PC-9 (cell line): ENCODE results near the gene MARCHF2.

Experiments
- EZH2 ChIP-seq: fragments of 200-600 bp; sonication (generic); IDR thresholded peaks from 2 replicates; pipeline ENCODE4 v1.8.0; 2017; ENCODE audit warnings: antibody characterized with exemption, low read depth
- TF ChIP-seq, protein P1 (sequence below): fragments of 200-600 bp; sonication (generic); conservative IDR thresholded peaks from 2 replicates; pipeline ENCODE4 v1.6.1; 2017; ENCODE audit warnings: mixed run types, antibody characterized with exemption, mild to moderate bottlenecking, moderate library complexity

DNA sequence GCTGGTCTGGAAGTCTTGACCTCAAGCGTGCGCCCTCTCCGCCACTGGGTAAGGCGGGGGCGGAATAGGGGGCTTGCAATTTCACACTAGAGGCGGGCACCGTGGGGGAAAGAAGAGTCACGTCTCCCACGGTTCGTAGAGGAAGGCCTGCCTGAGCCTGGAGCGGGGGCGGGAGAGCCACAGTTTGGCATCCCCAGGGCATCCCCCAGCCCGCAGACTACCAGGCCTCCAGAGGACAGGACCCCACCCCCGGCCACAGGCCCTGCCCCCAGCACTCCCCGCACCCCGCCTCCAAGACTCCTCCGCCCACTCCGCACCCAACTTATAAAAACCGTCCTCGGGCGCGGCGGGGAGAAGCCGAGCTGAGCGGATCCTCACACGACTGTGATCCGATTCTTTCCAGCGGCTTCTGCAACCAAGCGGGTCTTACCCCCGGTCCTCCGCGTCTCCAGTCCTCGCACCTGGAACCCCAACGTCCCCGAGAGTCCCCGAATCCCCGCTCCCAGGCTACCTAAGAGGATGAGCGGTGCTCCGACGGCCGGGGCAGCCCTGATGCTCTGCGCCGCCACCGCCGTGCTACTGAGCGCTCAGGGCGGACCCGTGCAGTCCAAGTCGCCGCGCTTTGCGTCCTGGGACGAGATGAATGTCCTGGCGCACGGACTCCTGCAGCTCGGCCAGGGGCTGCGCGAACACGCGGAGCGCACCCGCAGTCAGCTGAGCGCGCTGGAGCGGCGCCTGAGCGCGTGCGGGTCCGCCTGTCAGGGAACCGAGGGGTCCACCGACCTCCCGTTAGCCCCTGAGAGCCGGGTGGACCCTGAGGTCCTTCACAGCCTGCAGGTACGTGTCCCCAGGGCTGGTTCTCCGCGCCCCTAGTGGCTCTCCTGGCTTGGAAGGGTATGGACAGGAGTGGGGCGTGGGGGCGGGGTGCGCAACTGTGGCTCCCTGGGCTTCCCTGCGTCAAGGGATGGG, 49.0 kb upstream of the MARCHF2 start, which contains the start of gene ANGPTL4:
- TF ChIP-seq, protein P1, sequence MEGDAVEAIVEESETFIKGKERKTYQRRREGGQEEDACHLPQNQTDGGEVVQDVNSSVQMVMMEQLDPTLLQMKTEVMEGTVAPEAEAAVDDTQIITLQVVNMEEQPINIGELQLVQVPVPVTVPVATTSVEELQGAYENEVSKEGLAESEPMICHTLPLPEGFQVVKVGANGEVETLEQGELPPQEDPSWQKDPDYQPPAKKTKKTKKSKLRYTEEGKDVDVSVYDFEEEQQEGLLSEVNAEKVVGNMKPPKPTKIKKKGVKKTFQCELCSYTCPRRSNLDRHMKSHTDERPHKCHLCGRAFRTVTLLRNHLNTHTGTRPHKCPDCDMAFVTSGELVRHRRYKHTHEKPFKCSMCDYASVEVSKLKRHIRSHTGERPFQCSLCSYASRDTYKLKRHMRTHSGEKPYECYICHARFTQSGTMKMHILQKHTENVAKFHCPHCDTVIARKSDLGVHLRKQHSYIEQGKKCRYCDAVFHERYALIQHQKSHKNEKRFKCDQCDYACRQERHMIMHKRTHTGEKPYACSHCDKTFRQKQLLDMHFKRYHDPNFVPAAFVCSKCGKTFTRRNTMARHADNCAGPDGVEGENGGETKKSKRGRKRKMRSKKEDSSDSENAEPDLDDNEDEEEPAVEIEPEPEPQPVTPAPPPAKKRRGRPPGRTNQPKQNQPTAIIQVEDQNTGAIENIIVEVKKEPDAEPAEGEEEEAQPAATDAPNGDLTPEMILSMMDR, result no peak
- TF ChIP-seq EZH2, result no peak
